HCT116 (cell line): ENCODE measurements around the gene AMPD3. TPM values are rescaled to one million over a fixed set of nuclear protein-coding genes. Genes with fewer than 3 reads are reported as not detected.

Experiments
- ATAC-seq: fragments of 200-7000 bp; cut with Tn5 transposase; 2 replicates; pipeline ENCODE4 v1.9.1; 2020; ENCODE audit warnings: mild to moderate bottlenecking, moderate library complexity
- BruUV-seq: library from RNA; stranded (reverse); fragments of 400-500 nt; replicated peaks from 2 replicates; lab custom pipeline; 2021; lab: Mats Ljungman, UMichigan
- CTCF ChIA-PET: fragments of 300-600 bp; sonication (Branson Sonifier 250); formaldehyde crosslinking; loops from one replicate; lab custom pipeline; 2021; ENCODE audit warnings: antibody characterized with exemption; lab: Charles Lee
- POLR2A ChIA-PET: fragments of 300-600, 350-600 bp; sonication (Branson Sonifier 250); formaldehyde crosslinking; loops from one replicate; lab custom pipeline; 2021; ENCODE audit warnings: antibody characterized with exemption; lab: Charles Lee
- RAD21 ChIA-PET, 2 experiments: fragments of 300-600 bp; sonication (Branson Sonifier 250); formaldehyde crosslinking; loops; one replicate each; lab custom pipeline; 2023; ENCODE audit warnings: low total read pairs in 2 of 2; ENCODE audit not compliant: uncharacterized antibody in 2 of 2, unreplicated experiment in 2 of 2, low non-redundant PET in 1 of 2; lab: Charles Lee
- DNase-seq: peaks from one replicate; pipeline ENCODE4 v3.0.0-alpha.2; 2010; ENCODE audit warnings: low read depth, low spot score
- H2AFZ ChIP-seq: fragments of 200-600 bp; shearing (Covaris generic), sonication (generic); 2 replicates; pipeline ENCODE4 v1.6.1; 2017; ENCODE audit warnings: low read depth, mixed run types, mixed read lengths, antibody characterized with exemption, low read length; ENCODE audit not compliant: poor library complexity, severe bottlenecking
- H3K27ac ChIP-seq: 2 replicates; pipeline ENCODE4 v1.5.1; 2012; ENCODE audit warnings: low read depth, low read length
- H3K27me3 ChIP-seq: fragments of 200-600 bp; sonication (generic); 2 replicates; pipeline ENCODE4 v1.6.1; 2016; ENCODE audit warnings: mixed run types, low read length, mixed read lengths; ENCODE audit not compliant: insufficient read depth
- H3K36me3 ChIP-seq, 2 experiments: fragments of 200-500 bp in 1 of 2; fragments of 200-600 bp in 1 of 2; sonication (Bioruptor generic) in 1 of 2; sonication (generic) in 1 of 2; 2 replicates each; pipeline versions ENCODE4 v1.5.1 to v1.6.1; 2014 to 2016; ENCODE audit warnings: low read length in 2 of 2, inconsistent platforms in 1 of 2, mixed read lengths in 1 of 2, mixed run types in 1 of 2; ENCODE audit not compliant: insufficient read depth in 2 of 2, control insufficient read depth in 1 of 2
- H3K4me1 ChIP-seq, 2 experiments: fragments of 200-600 bp in 1 of 2; sonication (generic) in 1 of 2; 2 replicates each; pipeline versions ENCODE4 v1.5.1 to v1.6.1; 2012 to 2017; ENCODE audit warnings: low read length in 2 of 2, inconsistent platforms in 1 of 2, mild to moderate bottlenecking in 1 of 2, mixed read lengths in 1 of 2, mixed run types in 1 of 2, moderate library complexity in 1 of 2; ENCODE audit not compliant: insufficient read depth in 2 of 2, control insufficient read depth in 1 of 2
- H3K4me2 ChIP-seq: fragments of 200-600 bp; sonication (generic); 2 replicates; pipeline ENCODE4 v1.6.1; 2017; ENCODE audit warnings: mixed run types, low read length, mixed read lengths
- H3K4me3 ChIP-seq, 2 experiments: fragments of 200-600 bp in 1 of 2; sonication (generic) in 1 of 2; replicated peaks in 1 of 2; 2 replicates each; pipeline ENCODE4 v1.5.1; 2011 to 2016; ENCODE audit warnings: low read length in 2 of 2, control low read depth in 1 of 2, low read depth in 1 of 2, mild to moderate bottlenecking in 1 of 2, mixed read lengths in 1 of 2, mixed run types in 1 of 2
- H3K79me2 ChIP-seq: fragments of 200-600 bp; sonication (generic); 2 replicates; pipeline ENCODE4 v1.6.1; 2017; ENCODE audit warnings: mild to moderate bottlenecking, mixed run types, low read length, moderate library complexity, mixed read lengths; ENCODE audit not compliant: insufficient read depth
- H3K9ac ChIP-seq: fragments of 200-600 bp; sonication (generic); 2 replicates; pipeline ENCODE4 v1.6.1; 2016; ENCODE audit warnings: low read length, mixed read lengths
- H3K9me2 ChIP-seq: fragments of 200-600 bp; sonication (generic), shearing (Covaris generic); 2 replicates; pipeline ENCODE4 v1.6.1; 2017; ENCODE audit warnings: mixed run types, mild to moderate bottlenecking, moderate library complexity; ENCODE audit not compliant: insufficient read depth
- H3K9me3 ChIP-seq, 2 experiments: fragments of 200-500 bp in 1 of 2; fragments of 200-600 bp in 1 of 2; sonication (Bioruptor generic) in 1 of 2; sonication (generic) in 1 of 2; 2 replicates each; pipeline ENCODE4 v1.6.1; 2014 to 2017; ENCODE audit warnings: low read length in 2 of 2, mixed read lengths in 2 of 2, inconsistent platforms in 1 of 2, low read depth in 1 of 2, mild to moderate bottlenecking in 1 of 2, mixed run types in 1 of 2, moderate library complexity in 1 of 2; ENCODE audit not compliant: control insufficient read depth in 1 of 2, insufficient read depth in 1 of 2
- H4K20me1 ChIP-seq: fragments of 200-600 bp; sonication (generic), shearing (Covaris generic); 2 replicates; pipeline ENCODE4 v1.6.1; 2017; ENCODE audit warnings: mixed run types, mild to moderate bottlenecking, moderate library complexity; ENCODE audit not compliant: insufficient read depth
- CEBPB ChIP-seq: IDR thresholded peaks from 2 replicates; pipeline ENCODE4 v1.6.1; 2012; ENCODE audit warnings: low read depth
- ELF1 ChIP-seq: IDR thresholded peaks from 2 replicates; pipeline ENCODE4 v1.6.1; 2012; ENCODE audit warnings: low read depth, borderline replicate concordance
- EZH2phosphoT487 ChIP-seq: fragments of 200-600 bp; IDR thresholded peaks from 2 replicates; pipeline ENCODE4 v1.6.1; 2018; ENCODE audit warnings: antibody characterized with exemption, borderline replicate concordance
- MAX ChIP-seq: IDR thresholded peaks from 2 replicates; pipeline ENCODE4 v1.6.1; 2012
- POLR2AphosphoS5 ChIP-seq: IDR thresholded peaks from 2 replicates; pipeline ENCODE4 v1.6.1; 2011; ENCODE audit warnings: mild to moderate bottlenecking, low read depth, low read length, moderate library complexity
- RAD21 ChIP-seq: IDR thresholded peaks from 2 replicates; pipeline ENCODE4 v1.6.1; 2012; ENCODE audit warnings: low read depth, mild to moderate bottlenecking
- SIN3A ChIP-seq: IDR thresholded peaks from 2 replicates; pipeline ENCODE4 v1.6.1; 2012; ENCODE audit warnings: low read depth
- SP1 ChIP-seq: IDR thresholded peaks from 2 replicates; pipeline ENCODE4 v1.6.1; 2012; ENCODE audit warnings: low read depth
- SRF ChIP-seq: IDR thresholded peaks from 2 replicates; pipeline ENCODE4 v1.6.1; 2012; ENCODE audit warnings: low read depth
- TCF7L2 ChIP-seq: IDR thresholded peaks from 2 replicates; pipeline ENCODE4 v1.7.0; 2011; ENCODE audit warnings: borderline replicate concordance, inconsistent platforms; ENCODE audit not compliant: insufficient read depth, insufficient read length; ENCODE audit errors: extremely low read depth
- ZFX ChIP-seq: fragments of 450-650 bp; IDR thresholded peaks from 2 replicates; pipeline ENCODE4 v1.6.1; 2017
- ZNF274 ChIP-seq: fragments of 200-500 bp; sonication (Bioruptor generic); IDR thresholded peaks from 2 replicates; pipeline ENCODE4 v1.6.1; 2014; ENCODE audit warnings: mild to moderate bottlenecking, low read depth, low read length, inconsistent platforms
- intact Hi-C: fragments of 100-400 bp; cut with micrococcal nuclease; formaldehyde crosslinking; loops from 2 replicates; pipeline ENCODE4 v1.10.0; 2022
- total RNA-seq: library from RNA; stranded (reverse); gene quantifications from one replicate; pipeline ENCODE4 v1.2.1, GENCODE V29; 2021; ENCODE audit not compliant: unreplicated experiment
- TF ChIP-seq, protein P1 (sequence below): IDR thresholded peaks from 2 replicates; pipeline ENCODE4 v1.6.1; 2012; ENCODE audit warnings: low read depth

AMPD3 gene
- total RNA-seq, 1 experiment from 2014 or later, result 25.9 TPM

GRCh38 chr11:10504490-10504889, 49.4 kb downstream of the AMPD3 start (continued):
- TF ChIP-seq, protein P1, sequence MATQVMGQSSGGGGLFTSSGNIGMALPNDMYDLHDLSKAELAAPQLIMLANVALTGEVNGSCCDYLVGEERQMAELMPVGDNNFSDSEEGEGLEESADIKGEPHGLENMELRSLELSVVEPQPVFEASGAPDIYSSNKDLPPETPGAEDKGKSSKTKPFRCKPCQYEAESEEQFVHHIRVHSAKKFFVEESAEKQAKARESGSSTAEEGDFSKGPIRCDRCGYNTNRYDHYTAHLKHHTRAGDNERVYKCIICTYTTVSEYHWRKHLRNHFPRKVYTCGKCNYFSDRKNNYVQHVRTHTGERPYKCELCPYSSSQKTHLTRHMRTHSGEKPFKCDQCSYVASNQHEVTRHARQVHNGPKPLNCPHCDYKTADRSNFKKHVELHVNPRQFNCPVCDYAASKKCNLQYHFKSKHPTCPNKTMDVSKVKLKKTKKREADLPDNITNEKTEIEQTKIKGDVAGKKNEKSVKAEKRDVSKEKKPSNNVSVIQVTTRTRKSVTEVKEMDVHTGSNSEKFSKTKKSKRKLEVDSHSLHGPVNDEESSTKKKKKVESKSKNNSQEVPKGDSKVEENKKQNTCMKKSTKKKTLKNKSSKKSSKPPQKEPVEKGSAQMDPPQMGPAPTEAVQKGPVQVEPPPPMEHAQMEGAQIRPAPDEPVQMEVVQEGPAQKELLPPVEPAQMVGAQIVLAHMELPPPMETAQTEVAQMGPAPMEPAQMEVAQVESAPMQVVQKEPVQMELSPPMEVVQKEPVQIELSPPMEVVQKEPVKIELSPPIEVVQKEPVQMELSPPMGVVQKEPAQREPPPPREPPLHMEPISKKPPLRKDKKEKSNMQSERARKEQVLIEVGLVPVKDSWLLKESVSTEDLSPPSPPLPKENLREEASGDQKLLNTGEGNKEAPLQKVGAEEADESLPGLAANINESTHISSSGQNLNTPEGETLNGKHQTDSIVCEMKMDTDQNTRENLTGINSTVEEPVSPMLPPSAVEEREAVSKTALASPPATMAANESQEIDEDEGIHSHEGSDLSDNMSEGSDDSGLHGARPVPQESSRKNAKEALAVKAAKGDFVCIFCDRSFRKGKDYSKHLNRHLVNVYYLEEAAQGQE, result no peak
- no peak for TF ChIP-seq MAX
- no peak for TF ChIP-seq SRF
- TF ChIP-seq RAD21, result no peak
- TF ChIP-seq ZNF274, result no peak
- TF ChIP-seq TCF7L2, result no peak
- no peak for TF ChIP-seq ZFX

DNA sequence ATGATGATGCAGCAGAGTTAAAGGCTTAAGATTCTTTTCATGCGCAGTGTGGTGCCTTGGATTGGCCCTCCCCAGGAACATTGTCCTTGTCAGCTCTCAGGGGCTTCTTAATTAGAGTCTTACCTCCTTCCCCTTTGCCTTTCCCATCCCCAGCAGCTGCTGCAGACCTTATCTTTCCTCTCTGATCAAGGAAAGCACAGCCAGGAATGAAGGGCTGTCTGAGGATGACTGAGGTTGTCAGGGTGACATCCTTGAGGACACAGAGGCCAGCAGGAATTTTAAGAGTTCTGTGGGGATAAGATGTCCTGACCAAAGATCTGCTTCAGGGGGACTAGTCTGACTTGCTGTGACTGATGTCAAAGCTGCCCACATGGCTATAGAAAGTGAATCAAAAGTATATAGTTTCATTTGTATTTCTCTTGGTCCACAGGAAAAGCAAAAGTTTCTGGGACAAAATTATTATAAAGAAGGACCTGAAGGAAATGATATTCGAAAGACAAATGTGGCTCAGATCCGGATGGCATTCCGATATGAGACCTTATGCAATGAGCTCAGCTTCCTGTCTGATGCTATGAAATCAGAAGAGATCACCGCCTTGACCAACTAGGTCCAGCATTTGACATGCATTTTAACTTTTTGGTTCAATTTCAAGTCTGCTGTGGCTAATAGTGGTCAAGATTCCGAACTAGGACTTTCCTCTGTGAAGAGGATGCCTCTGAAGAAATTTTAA, 50.4 kb downstream of the AMPD3 start:
- Histone ChIP-seq H3K9me2 (no peaks in the 10 kb centered on the region), H3K4me3 (no peak overlapping the region), H3K9ac (no peak overlapping the region), H3K79me2 (no peaks in the 10 kb centered on the region), H3K4me2 (no peak overlapping the region), H3K27ac (no peak overlapping the region), H3K9me3 (no peaks in the 10 kb centered on the region), H4K20me1 (no peaks in the 10 kb centered on the region), H3K36me3 (peaks cover 3 to 42% of the 10 kb centered on the region in 2 experiments; a peak in 2 of 4 replicates)
- DNase-seq (no peak), ATAC-seq (no peak)
- ChIA-PET RAD21 (no interaction called here), CTCF (no interaction called here)
- no TSS peak for BruUV-seq
- TF ChIP-seq SP1 (no peak), EZH2phosphoT487 (no peak), POLR2AphosphoS5 (no peak), SIN3A (no peak), ELF1 (no peak), ZNF274 (no peak), CEBPB (no peak), ZFX (no peak)
- TF ChIP-seq, protein P1, result no peak
- TF ChIP-seq, all 23 proteins: peak for 0
- Histone ChIP-seq H2AFZ (no peak overlapping the region), H3K27me3 (no peaks in the 10 kb centered on the region), H3K4me1 (peaks cover 3 to 6% of the 10 kb centered on the region in 2 experiments; a peak in 3 of 4 replicates)
- POLR2A ChIA-PET, result interaction anchor here (0.7 kb wide), 1 partner anchor 17 kb away, joined by 3 read pairs; no protein-coding TSS in a partner anchor
- intact Hi-C loops, result no loop called here
